Activated CD8-positive, alpha-beta memory T cell treated with anti-CD3 and anti-CD28 coated beads, Interleukin-2, amount 10 ng/mL, durations not matched to agents 7 days and 5 days (primary cell): ENCODE measurements around the gene NOL3. TPM values are rescaled to one million over a fixed set of nuclear protein-coding genes. Genes with fewer than 3 reads are reported as not detected.

Experiments used
- ATAC-seq: fragments of 150-1000 bp; cut with Tn5 transposase; one replicate; pipeline ENCODE4 v1.10.0; 2021; ENCODE audit warnings: moderate library complexity
- CTCF ChIA-PET: fragments of 350-600 bp; sonication (Branson Sonifier 250); formaldehyde crosslinking; loops from one replicate; lab custom pipeline; 2021; ENCODE audit warnings: antibody characterized with exemption; lab: Charles Lee
- DNase-seq: peaks from one replicate; pipeline ENCODE4 v3.0.0-alpha.2; 2020
- H3K27ac Mint-ChIP-seq: one replicate; pipeline ENCODE4 v1.8.0; 2021; ENCODE audit warnings: mild to moderate bottlenecking, mixed read lengths
- H3K27me3 Mint-ChIP-seq: one replicate; pipeline ENCODE4 v1.8.0; 2021; ENCODE audit warnings: mixed read lengths
- H3K36me3 Mint-ChIP-seq: one replicate; pipeline ENCODE4 v1.8.0; 2021; ENCODE audit warnings: mild to moderate bottlenecking, mixed read lengths
- H3K4me1 Mint-ChIP-seq: one replicate; pipeline ENCODE4 v1.8.0; 2021; ENCODE audit warnings: mixed read lengths
- H3K4me3 Mint-ChIP-seq: one replicate; pipeline ENCODE4 v1.8.0; 2021; ENCODE audit warnings: mild to moderate bottlenecking, moderate library complexity, mixed read lengths
- H3K9me3 Mint-ChIP-seq: one replicate; pipeline ENCODE4 v1.8.0; 2022; ENCODE audit warnings: low read depth, mixed read lengths
- total RNA-seq, 2 experiments: library from RNA; stranded (reverse); gene quantifications; one replicate each; pipeline ENCODE4 v1.2.3, GENCODE V29; 2021

Gene NOL3
- total RNA-seq, 2 experiments from 2014 or later, result 3.3 to 10.3 TPM

GRCh38 chr16:67199808-67200198 lies 29.5 kb downstream of the NOL3 start:
- ATAC-seq (no peak), DNase-seq (no peak)
- Mint-ChIP-seq H3K9me3 (no peaks in the 10 kb centered on the region), H3K36me3 (peaks cover 35% of the 10 kb centered on the region), H3K27me3 (no peaks in the 10 kb centered on the region), H3K4me1 (peaks cover 20% of the 10 kb centered on the region), H3K4me3 (no peak overlapping the region), H3K27ac (no peak overlapping the region)
- CTCF ChIA-PET, result interaction anchor here (2.7 kb wide), 1 partner anchor 9 kb away, joined by 9 read pairs; no protein-coding TSS in a partner anchor

- H3K4me1 Mint-ChIP-seq, result peaks cover 15% of the 10 kb centered on the region
- H3K27me3 Mint-ChIP-seq, result no peaks in the 10 kb centered on the region
- H3K9me3 Mint-ChIP-seq, result no peaks in the 10 kb centered on the region
- CTCF ChIA-PET, result no interaction called here
- no peak overlapping the region for H3K27ac Mint-ChIP-seq
- DNase-seq, result no peak
- no peak for ATAC-seq
- no peak overlapping the region for H3K4me3 Mint-ChIP-seq
- H3K36me3 Mint-ChIP-seq, result peaks cover 29% of the 10 kb centered on the region
These were observed 30.2 kb downstream of the NOL3 start for GRCh38 chr16:67200491-67200890.

GRCh38 chr16:67201411-67202345 lies 31.3 kb downstream of the NOL3 start:
- Mint-ChIP-seq H3K27me3 (no peaks in the 10 kb centered on the region), H3K4me1 (peaks cover 4% of the 10 kb centered on the region), H3K9me3 (no peaks in the 10 kb centered on the region), H3K4me3 (no peak overlapping the region), H3K36me3 (peaks cover 19% of the 10 kb centered on the region), H3K27ac (no peak overlapping the region)
- ATAC-seq (no peak), DNase-seq (no peak)
- CTCF ChIA-PET, result no interaction called here

DNA sequence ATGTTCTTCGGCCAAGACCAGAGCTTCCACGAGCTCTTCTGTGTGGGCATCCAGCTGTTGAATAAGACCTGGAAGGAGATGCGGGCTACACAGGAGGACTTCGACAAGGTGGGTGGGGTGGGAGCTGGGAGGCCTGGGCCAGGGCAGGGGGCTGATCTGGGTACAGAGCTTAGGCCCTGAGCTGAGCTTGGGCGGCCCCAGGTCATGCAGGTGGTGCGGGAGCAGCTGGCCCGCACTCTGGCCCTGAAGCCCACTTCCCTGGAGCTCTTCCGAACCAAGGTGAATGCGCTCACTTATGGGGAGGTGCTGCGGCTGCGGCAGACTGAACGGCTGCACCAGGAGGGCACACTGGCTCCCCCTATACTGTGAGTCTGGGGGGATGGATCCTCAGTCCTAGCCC lies 32.1 kb downstream of the NOL3 start:
- H3K27ac Mint-ChIP-seq, result no peak overlapping the region
- H3K36me3 Mint-ChIP-seq, result peaks cover 14% of the 10 kb centered on the region
- no peak for DNase-seq
- no peak overlapping the region for H3K4me3 Mint-ChIP-seq
- ATAC-seq, result no peak
- H3K9me3 Mint-ChIP-seq, result no peaks in the 10 kb centered on the region
- CTCF ChIA-PET, result interaction anchor here (1.2 kb wide), 1 partner anchor 9 kb away, joined by 3 read pairs; no protein-coding TSS in a partner anchor
- H3K4me1 Mint-ChIP-seq, result no peaks in the 10 kb centered on the region
- H3K27me3 Mint-ChIP-seq, result no peaks in the 10 kb centered on the region

DNA sequence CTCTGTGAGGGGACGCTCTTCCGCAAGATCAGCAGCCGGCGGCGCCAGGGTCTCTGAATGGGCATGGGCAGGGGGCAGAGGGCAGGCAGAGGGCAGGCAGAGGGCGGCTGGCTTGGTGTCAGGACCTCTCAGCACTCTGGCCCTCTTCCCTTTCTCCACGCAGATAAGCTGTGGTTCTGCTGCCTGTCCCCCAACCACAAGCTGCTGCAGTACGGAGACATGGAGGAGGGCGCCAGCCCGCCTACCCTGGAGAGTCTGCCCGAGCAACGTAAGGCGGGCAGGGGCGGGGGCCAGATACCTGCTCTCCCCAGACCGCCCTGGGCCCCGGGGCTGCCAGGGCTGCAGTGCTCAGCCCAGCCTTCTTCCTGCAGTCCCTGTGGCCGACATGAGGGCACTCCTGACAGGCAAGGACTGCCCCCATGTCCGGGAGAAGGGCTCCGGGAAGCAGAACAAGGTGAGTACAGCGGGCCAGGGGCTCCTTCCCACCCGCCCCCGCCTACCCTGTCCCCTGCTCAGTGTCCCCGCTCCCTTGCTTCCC lies 32.7 kb downstream of the NOL3 start:
- H3K4me1 Mint-ChIP-seq, result no peaks in the 10 kb centered on the region
- no peak overlapping the region for H3K27ac Mint-ChIP-seq
- H3K4me3 Mint-ChIP-seq, result no peak overlapping the region
- DNase-seq (no peak), ATAC-seq (no peak)
- H3K9me3 Mint-ChIP-seq, result no peaks in the 10 kb centered on the region
- H3K36me3 Mint-ChIP-seq, result peaks cover 9% of the 10 kb centered on the region
- no peaks in the 10 kb centered on the region for H3K27me3 Mint-ChIP-seq
- CTCF ChIA-PET, result interaction anchor here (1.2 kb wide), 1 partner anchor 9 kb away, joined by 3 read pairs; no protein-coding TSS in a partner anchor

GRCh38 chr16:67204076-67204475 lies 33.7 kb downstream of the NOL3 start:
- no peak for ATAC-seq

DNA sequence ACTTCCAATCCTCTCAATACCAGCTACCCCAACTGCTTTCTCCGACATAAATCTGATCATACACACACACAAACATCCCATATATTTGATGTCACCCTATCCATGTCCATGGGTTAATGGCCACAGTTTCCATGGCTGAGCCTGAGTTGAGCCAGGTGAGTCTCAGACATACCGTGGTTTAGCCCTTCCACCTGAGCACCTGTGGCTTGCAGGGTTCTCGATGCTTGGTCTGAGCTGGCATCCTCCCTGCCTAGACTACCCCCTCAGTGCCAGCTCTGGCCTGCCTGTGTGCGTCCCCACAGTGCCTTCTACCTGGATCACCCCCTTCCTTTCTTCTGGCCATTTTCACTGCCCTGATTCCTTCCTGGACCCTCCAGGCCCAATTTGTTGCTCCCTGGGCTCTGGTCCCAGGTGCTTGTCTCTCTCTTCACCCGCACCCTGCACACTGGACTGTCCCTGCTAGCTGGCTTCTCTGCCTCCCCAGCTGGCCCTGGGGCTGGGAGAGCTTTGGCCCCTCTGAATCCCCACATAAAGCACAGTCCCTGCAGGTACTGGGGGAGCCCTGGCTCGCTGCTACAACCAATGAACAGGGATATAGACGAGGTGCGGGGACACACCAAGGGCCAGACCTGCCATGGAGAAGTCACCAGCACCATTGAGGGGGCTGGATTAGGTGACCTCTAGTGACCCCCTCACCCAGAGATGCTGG lies 35.9 kb downstream of the NOL3 start:
- CTCF ChIA-PET, result no interaction called here
- no peak for ATAC-seq
- H3K27me3 Mint-ChIP-seq, result no peaks in the 10 kb centered on the region
- no peaks in the 10 kb centered on the region for H3K9me3 Mint-ChIP-seq
- H3K36me3 Mint-ChIP-seq, result peaks cover under 1% of the 10 kb centered on the region
- no peak overlapping the region for H3K4me3 Mint-ChIP-seq
- no peak for DNase-seq
- no peak overlapping the region for H3K27ac Mint-ChIP-seq
- H3K4me1 Mint-ChIP-seq, result no peaks in the 10 kb centered on the region

More at GRCh38 chr16:67204076-67204475, 33.7 kb downstream of the NOL3 start:
- H3K27ac Mint-ChIP-seq, result no peak overlapping the region
- no peak overlapping the region for H3K4me3 Mint-ChIP-seq
- H3K4me1 Mint-ChIP-seq, result no peaks in the 10 kb centered on the region
- H3K27me3 Mint-ChIP-seq, result no peaks in the 10 kb centered on the region
- H3K9me3 Mint-ChIP-seq, result no peaks in the 10 kb centered on the region
- DNase-seq, result no peak
- H3K36me3 Mint-ChIP-seq, result peaks cover 7% of the 10 kb centered on the region
- CTCF ChIA-PET, result interaction anchor here (1.0 kb wide), 1 partner anchor 15 kb away, joined by 3 read pairs; no protein-coding TSS in a partner anchor

- H3K9me3 Mint-ChIP-seq, result no peaks in the 10 kb centered on the region
- H3K27ac Mint-ChIP-seq, result no peak overlapping the region
- H3K4me3 Mint-ChIP-seq, result no peak overlapping the region
- no peaks in the 10 kb centered on the region for H3K36me3 Mint-ChIP-seq
- H3K27me3 Mint-ChIP-seq, result no peaks in the 10 kb centered on the region
- DNase-seq (no peak), ATAC-seq (no peak)
- H3K4me1 Mint-ChIP-seq, result no peaks in the 10 kb centered on the region
- CTCF ChIA-PET, result interaction anchor here (0.6 kb wide), 1 partner anchor 12 kb away, joined by 3 read pairs; no protein-coding TSS in a partner anchor
These were observed 36.5 kb downstream of the NOL3 start for GRCh38 chr16:67206838-67207248.

GRCh38 chr16:67207249-67208091 lies 37.1 kb downstream of the NOL3 start:
- Mint-ChIP-seq H3K4me1 (no peaks in the 10 kb centered on the region), H3K27ac (no peak overlapping the region), H3K27me3 (no peaks in the 10 kb centered on the region), H3K9me3 (no peaks in the 10 kb centered on the region), H3K36me3 (no peaks in the 10 kb centered on the region), H3K4me3 (no peak overlapping the region)
- ATAC-seq (no peak), DNase-seq (no peak)
- CTCF ChIA-PET, result interaction anchor here (0.6 to 1.8 kb wide), 2 partner anchors 9 to 11 kb away, joined by 3 to 9 read pairs; partner anchors contain the start of gene ELMO3

- Mint-ChIP-seq H3K4me1 (no peaks in the 10 kb centered on the region), H3K27ac (no peak overlapping the region), H3K36me3 (no peaks in the 10 kb centered on the region), H3K9me3 (no peaks in the 10 kb centered on the region), H3K27me3 (no peaks in the 10 kb centered on the region), H3K4me3 (no peak overlapping the region)
- ATAC-seq (no peak), DNase-seq (no peak)
- CTCF ChIA-PET, result interaction anchor here (1.8 kb wide), 1 partner anchor 10 kb away, joined by 9 read pairs; the partner anchor contains the start of gene ELMO3
These were observed 38.0 kb downstream of the NOL3 start for GRCh38 chr16:67208154-67208896.

GRCh38 chr16:67209565-67209964 lies 39.2 kb downstream of the NOL3 start:
- Mint-ChIP-seq H3K9me3 (no peaks in the 10 kb centered on the region), H3K4me3 (no peak overlapping the region), H3K36me3 (no peaks in the 10 kb centered on the region), H3K27me3 (no peaks in the 10 kb centered on the region), H3K27ac (no peak overlapping the region), H3K4me1 (no peaks in the 10 kb centered on the region)
- ATAC-seq (no peak), DNase-seq (no peak)
- CTCF ChIA-PET, result interaction anchor here (1.0 kb wide), 1 partner anchor 38 kb away, joined by 3 read pairs; the partner anchor contains the start of gene FHOD1
